B cell (primary cell): ENCODE data around the gene TRIOBP. TPM values are rescaled to one million over a fixed set of nuclear protein-coding genes. Genes with fewer than 3 reads are reported as not detected.

Source experiments
- ATAC-seq: fragments of 200-7000 bp; cut with Tn5 transposase; one replicate; pipeline ENCODE4 v1.10.0; 2021; ENCODE audit warnings: low read depth, mild to moderate bottlenecking, moderate number of reproducible peaks, moderate library complexity
- CTCF ChIA-PET: fragments of 350-600 bp; sonication (Branson Sonifier 250); formaldehyde crosslinking; loops from one replicate; lab custom pipeline; 2021; ENCODE audit warnings: antibody characterized with exemption, inconsistent platforms; lab: Charles Lee
- POLR2A ChIA-PET: fragments of 350-600 bp; sonication (Branson Sonifier 250); formaldehyde crosslinking; loops from one replicate; lab custom pipeline; 2021; ENCODE audit warnings: antibody characterized with exemption; lab: Charles Lee
- DNase-seq: peaks from one replicate; pipeline ENCODE4 v3.0.0; 2013
- H2AFZ ChIP-seq: 2 replicates; pipeline ENCODE4 v1.6.1; 2012; ENCODE audit warnings: mild to moderate bottlenecking, low read depth, low read length; ENCODE audit not compliant: insufficient read depth, poor library complexity, severe bottlenecking
- H3K27ac ChIP-seq, 2 donors: 1 replicate in 1 of 2; 2 replicates in 1 of 2; pipeline ENCODE4 v1.5.1; 2012 to 2013; ENCODE audit warnings: low read length in 2 of 2, mild to moderate bottlenecking in 2 of 2, moderate library complexity in 1 of 2
- H3K27me3 ChIP-seq, 4 experiments: fragments of 200-600 bp in 1 of 4; sonication (generic) in 1 of 4; replicated peaks in 1 of 4; 1 replicate in 2 of 4; 2 replicates in 2 of 4; pipeline versions ENCODE4 v1.6.1 to v1.7.0; 2013 to 2016; ENCODE audit warnings: low read length in 3 of 4, mild to moderate bottlenecking in 2 of 4, mixed read lengths in 1 of 4, moderate library complexity in 1 of 4; ENCODE audit not compliant: insufficient read depth in 4 of 4, control insufficient read depth in 3 of 4; ENCODE audit errors: control extremely low read depth in 1 of 4
- H3K36me3 ChIP-seq, 2 experiments: replicated peaks in 1 of 2; 1 replicate in 1 of 2; 2 replicates in 1 of 2; pipeline versions ENCODE4 v1.6.1 to v1.7.1; 2013; ENCODE audit warnings: low read length in 1 of 2; ENCODE audit not compliant: insufficient read depth in 2 of 2, control insufficient read depth in 1 of 2; ENCODE audit errors: control extremely low read depth in 1 of 2, extremely low read depth in 1 of 2
- H3K4me1 ChIP-seq, 2 donors: fragments of 200-600 bp in 1 of 2; sonication (generic) in 1 of 2; 1 replicate in 1 of 2; 2 replicates in 1 of 2; pipeline versions ENCODE4 v1.5.1 to v1.6.1; 2013 to 2017; ENCODE audit warnings: low read length in 2 of 2; ENCODE audit not compliant: control insufficient read depth in 2 of 2, insufficient read depth in 2 of 2
- H3K4me2 ChIP-seq: replicated peaks from 2 replicates; pipeline ENCODE3; 2012; ENCODE audit warnings: mild to moderate bottlenecking, low read depth, low read length; ENCODE audit not compliant: poor library complexity, severe bottlenecking
- H3K4me3 ChIP-seq, 5 experiments: fragments of 200-600 bp in 1 of 5; sonication (generic) in 1 of 5; 1 replicate in 3 of 5; 2 replicates in 2 of 5; pipeline versions ENCODE4 v1.5.1 to v1.7.0; 2011 to 2016; ENCODE audit warnings: low read length in 4 of 5, mild to moderate bottlenecking in 4 of 5, low read depth in 2 of 5, control low read depth in 1 of 5, moderate library complexity in 1 of 5; ENCODE audit not compliant: insufficient read depth in 1 of 5; ENCODE audit errors: control extremely low read depth in 1 of 5, extremely low read depth in 1 of 5
- H3K79me2 ChIP-seq: fragments of 200-600 bp; sonication (generic); one replicate; pipeline ENCODE4 v1.6.0; 2016; ENCODE audit warnings: low read length; ENCODE audit not compliant: control insufficient read depth, insufficient read depth
- H3K9ac ChIP-seq: fragments of 200-600 bp; sonication (generic); 2 replicates; pipeline ENCODE4 v1.6.1; 2017; ENCODE audit warnings: mild to moderate bottlenecking, low read length, moderate library complexity
- H3K9me3 ChIP-seq, 3 donors: one replicate each; pipeline versions ENCODE4 v1.6.1 to v1.7.1; 2013; ENCODE audit warnings: low read length in 2 of 3; ENCODE audit not compliant: control insufficient read depth in 2 of 3, insufficient read depth in 1 of 3; ENCODE audit errors: control extremely low read depth in 1 of 3
- H4K20me1 ChIP-seq: 2 replicates; pipeline ENCODE4 v1.6.0; 2012; ENCODE audit warnings: mild to moderate bottlenecking, low read length; ENCODE audit not compliant: insufficient read depth, control insufficient read depth, poor library complexity, severe bottlenecking
- H3K27ac Mint-ChIP-seq: one replicate; pipeline ENCODE4 v1.8.0; 2021; ENCODE audit warnings: mixed read lengths
- H3K27me3 Mint-ChIP-seq: one replicate; pipeline ENCODE4 v1.8.0; 2021; ENCODE audit warnings: mixed read lengths
- H3K4me1 Mint-ChIP-seq: one replicate; pipeline ENCODE4 v1.8.0; 2021; ENCODE audit warnings: mixed read lengths
- H3K4me3 Mint-ChIP-seq: one replicate; pipeline ENCODE4 v1.8.0; 2021; ENCODE audit warnings: mixed read lengths
- H3K9me3 Mint-ChIP-seq: one replicate; pipeline ENCODE4 v1.8.0; 2022; ENCODE audit warnings: mixed read lengths; ENCODE audit not compliant: insufficient read depth
- CTCF ChIP-seq: fragments of 200-600 bp; IDR thresholded peaks from one replicate; pipeline ENCODE4 v1.8.0; 2022; ENCODE audit warnings: antibody characterized with exemption, mild to moderate bottlenecking
- EZH2 ChIP-seq: IDR thresholded peaks from 2 replicates; pipeline ENCODE4 v1.6.1; 2012; ENCODE audit warnings: borderline replicate concordance, low read depth, mild to moderate bottlenecking, moderate library complexity, low read length; ENCODE audit not compliant: insufficient read depth, poor library complexity, severe bottlenecking
- WGBS: methylation state at CpG from one replicate; pipeline ENCODE4 v1.1.5; 2013; ENCODE audit warnings: missing lambda C conversion rate; ENCODE audit not compliant: insufficient coverage; 5-methylcytosine and 5-hydroxymethylcytosine counted together
- intact Hi-C: fragments of 100-400 bp; cut with micrococcal nuclease; formaldehyde crosslinking; loops from one replicate; pipeline ENCODE4 v1.10.0; 2022
- polyA plus RNA-seq: library from polyadenylated mRNA; depleted of rRNA; stranded (reverse); fragments of >200 nt; gene quantifications from 2 replicates; pipeline ENCODE4 v1.2.3, GENCODE V29; 2012
- total RNA-seq, 2 donors: library from RNA; stranded (reverse); fragments of 120-200 nt in 1 of 2; gene quantifications; 1 replicate in 1 of 2; 2 replicates in 1 of 2; pipeline versions ENCODE4 v1.2.3 to v1.2.4, GENCODE V29; 2013 to 2022

TRIOBP gene
- total and polyA plus RNA-seq, 2 donors (not counting 1 experiment from before 2014, with no cell fraction given), result 26.8 to 47.5 TPM

GRCh38 chr22:37807410-37808293 is 110.8 kb downstream of the TRIOBP start, which contains the start of gene GCAT:
Gene GCAT, plus strand, starts transcription at chr22:37807934. Its CDS starts 34 bp downstream, at chr22:37807968.
- H3K4me2 ChIP-seq, result peak within 1 kb of the TSS; percentile 78
- H2AFZ ChIP-seq, result peak within 1 kb of the TSS; percentile 76

More at GRCh38 chr22:37807410-37808293, 110.8 kb downstream of the TRIOBP start, which contains the start of gene GCAT:
- under 1% methylated on average over 66 of the region's 73 CpGs for WGBS
- peaks cover 51 to 60% of the 10 kb centered on the region in 2 donors for H3K4me1 ChIP-seq
- H3K4me3 ChIP-seq, result peak within 1 kb of the TSS; percentile 17 to 61 (median 53)
- intact Hi-C loops, result loop anchor here (1.0 kb wide), 1 partner anchor 37 kb away; the partner anchor contains the start of gene ANKRD54
- no peaks in the 10 kb centered on the region for H3K36me3 ChIP-seq
- ChIA-PET CTCF (interaction anchor here (0.6 to 4.1 kb wide), 5 partner anchors 10 to 163 kb away, joined by 3 to 30 read pairs (median 3); partner anchors contain the start of genes C22orf23 and POLR2F), POLR2A (interaction anchor here (0.6 to 0.7 kb wide), 3 partner anchors 18 to 199 kb away, joined by 3 to 5 read pairs (median 3); partner anchors contain the start of gene GGA1)
- H3K9ac ChIP-seq, result peak within 1 kb of the TSS; percentile 66
- peaks cover 0 to 91% (median 51%) of the 10 kb centered on the region in 4 experiments for H3K27me3 ChIP-seq
- TF ChIP-seq CTCF, result no peak
- peak; percentile 4 for TF ChIP-seq EZH2
- Mint-ChIP-seq H3K4me3 (peak within 1 kb of the TSS; percentile 77), H3K27ac (no peak within 1 kb of the TSS), H3K4me1 (peaks cover 33% of the 10 kb centered on the region), H3K9me3 (no peaks in the 10 kb centered on the region), H3K27me3 (peaks cover 58% of the 10 kb centered on the region)
- ATAC-seq, result peak; percentile 97
- H3K27ac ChIP-seq, result no peak within 1 kb of the TSS
- H4K20me1 ChIP-seq, result peaks cover 5% of the 10 kb centered on the region
- peak; percentile 88 for DNase-seq
- peaks cover 0 to 35% (median 0%) of the 10 kb centered on the region in 3 donors for H3K9me3 ChIP-seq
- H3K79me2 ChIP-seq, result no peaks in the 10 kb centered on the region
